Smooth muscle cell (in vitro differentiated cells): Measurements from ENCODE around the gene FGFR2. TPM values are rescaled to one million over a fixed set of nuclear protein-coding genes. Genes with fewer than 3 reads are reported as not detected.
A peak's percentile ranks its signal among the peaks of the same experiment; 100 is the strongest.

ENCODE experiments used
- DNase-seq: peaks from one replicate; lab custom pipeline; 2025; ENCODE audit not compliant: unreplicated experiment; lab: John Stamatoyannopoulos, UW
- H2AFZ ChIP-seq: fragments of 200-600 bp; sonication (generic); 2 replicates; pipeline ENCODE4 v1.6.0; 2016; ENCODE audit warnings: antibody characterized with exemption, low read depth, mild to moderate bottlenecking
- H3F3A ChIP-seq: fragments of 200-600 bp; sonication (generic); 2 replicates; pipeline ENCODE4 v1.6.0; 2017; ENCODE audit warnings: antibody characterized with exemption, low read depth
- H3K27ac ChIP-seq: fragments of 200-600 bp; sonication (generic); 2 replicates; pipeline ENCODE4 v1.5.1; 2016; ENCODE audit warnings: low read depth, mild to moderate bottlenecking
- H3K27me3 ChIP-seq: fragments of 200-600 bp; sonication (generic); 2 replicates; pipeline ENCODE4 v1.6.1; 2016; ENCODE audit warnings: low read depth, mild to moderate bottlenecking
- H3K36me3 ChIP-seq: fragments of 200-600 bp; sonication (generic); 2 replicates; pipeline ENCODE4 v1.5.1; 2016; ENCODE audit warnings: low read depth
- H3K4me1 ChIP-seq: fragments of 200-600 bp; sonication (generic); 2 replicates; pipeline ENCODE4 v1.5.1; 2016; ENCODE audit warnings: low read depth
- H3K4me2 ChIP-seq: fragments of 200-600 bp; sonication (generic); 2 replicates; pipeline ENCODE4 v1.6.0; 2016; ENCODE audit warnings: mild to moderate bottlenecking
- H3K4me3 ChIP-seq: fragments of 200-600 bp; sonication (generic); 2 replicates; pipeline ENCODE4 v1.5.1; 2016; ENCODE audit warnings: mild to moderate bottlenecking
- H3K79me2 ChIP-seq: fragments of 200-600 bp; sonication (generic); 2 replicates; pipeline ENCODE4 v1.6.0; 2016; ENCODE audit warnings: low read depth, mild to moderate bottlenecking
- H3K9ac ChIP-seq: fragments of 200-600 bp; sonication (generic); 2 replicates; pipeline ENCODE4 v1.6.0; 2016; ENCODE audit warnings: low read depth
- H3K9me3 ChIP-seq: fragments of 200-600 bp; sonication (generic); replicated peaks from 2 replicates; pipeline ENCODE4 v1.5.1; 2016; ENCODE audit warnings: low read depth
- H4K20me1 ChIP-seq: fragments of 200-600 bp; sonication (generic); 2 replicates; pipeline ENCODE4 v1.6.0; 2016; ENCODE audit warnings: low read depth
- WGBS: methylation state at CpG from one replicate; pipeline ENCODE4 v1.1.7; 2016; ENCODE audit warnings: low lambda C conversion rate; 5-methylcytosine and 5-hydroxymethylcytosine counted together
- polyA plus RNA-seq: library from polyadenylated mRNA; unstranded; fragments of >200 nt; fragmentation: Nextera tagmentation; extraction: Ambion mirVana; gene quantifications from 2 replicates; pipeline ENCODE4 v1.2.1, GENCODE V29; 2016
- total RNA-seq: library from RNA; depleted of rRNA; stranded (reverse); fragments of >200 nt; gene quantifications from 2 replicates; pipeline ENCODE4 v1.2.3, GENCODE V29; 2014
- TF ChIP-seq, protein P1 (sequence below): fragments of 200-600 bp; sonication (generic); IDR thresholded peaks from 2 replicates; pipeline ENCODE4 v1.5.1; 2017; ENCODE audit warnings: borderline replicate concordance, mild to moderate bottlenecking, antibody characterized with exemption; ENCODE audit not compliant: insufficient read depth, poor library complexity, severe bottlenecking

FGFR2 gene
- total and polyA plus RNA-seq, 2 experiments from 2014 or later, result 85.9 to 103 TPM

- Histone ChIP-seq H4K20me1 (no peaks in the 10 kb centered on the region), H3K79me2 (no peaks in the 10 kb centered on the region), H3K4me1 (peaks cover 14% of the 10 kb centered on the region), H3F3A (peaks cover 25% of the 10 kb centered on the region), H2AFZ (peak overlapping the region; percentile 4), H3K27me3 (no peaks in the 10 kb centered on the region), H3K27ac (peak overlapping the region; percentile 13), H3K4me2 (peak overlapping the region; percentile 53), H3K9ac (no peak overlapping the region), H3K36me3 (no peaks in the 10 kb centered on the region), H3K9me3 (no peaks in the 10 kb centered on the region), H3K4me3 (no peak overlapping the region)
- DNase-seq, result no peak
- TF ChIP-seq, protein P1, sequence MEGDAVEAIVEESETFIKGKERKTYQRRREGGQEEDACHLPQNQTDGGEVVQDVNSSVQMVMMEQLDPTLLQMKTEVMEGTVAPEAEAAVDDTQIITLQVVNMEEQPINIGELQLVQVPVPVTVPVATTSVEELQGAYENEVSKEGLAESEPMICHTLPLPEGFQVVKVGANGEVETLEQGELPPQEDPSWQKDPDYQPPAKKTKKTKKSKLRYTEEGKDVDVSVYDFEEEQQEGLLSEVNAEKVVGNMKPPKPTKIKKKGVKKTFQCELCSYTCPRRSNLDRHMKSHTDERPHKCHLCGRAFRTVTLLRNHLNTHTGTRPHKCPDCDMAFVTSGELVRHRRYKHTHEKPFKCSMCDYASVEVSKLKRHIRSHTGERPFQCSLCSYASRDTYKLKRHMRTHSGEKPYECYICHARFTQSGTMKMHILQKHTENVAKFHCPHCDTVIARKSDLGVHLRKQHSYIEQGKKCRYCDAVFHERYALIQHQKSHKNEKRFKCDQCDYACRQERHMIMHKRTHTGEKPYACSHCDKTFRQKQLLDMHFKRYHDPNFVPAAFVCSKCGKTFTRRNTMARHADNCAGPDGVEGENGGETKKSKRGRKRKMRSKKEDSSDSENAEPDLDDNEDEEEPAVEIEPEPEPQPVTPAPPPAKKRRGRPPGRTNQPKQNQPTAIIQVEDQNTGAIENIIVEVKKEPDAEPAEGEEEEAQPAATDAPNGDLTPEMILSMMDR, result no peak
- 30% methylated on average over 4 of the region's 5 CpGs for WGBS
Measured at GRCh38 chr10:121633056-121633455, 34.8 kb upstream of the FGFR2 start.

- H3K9me3 ChIP-seq, result no peaks in the 10 kb centered on the region
- no peak overlapping the region for H3K4me2 ChIP-seq
- DNase-seq, result no peak
- no peaks in the 10 kb centered on the region for H4K20me1 ChIP-seq
- H3K4me1 ChIP-seq, result peaks cover 22% of the 10 kb centered on the region
- peak overlapping the region; percentile 58 for H2AFZ ChIP-seq
- H3K36me3 ChIP-seq, result no peaks in the 10 kb centered on the region
- TF ChIP-seq, protein P1, result no peak
- no peak overlapping the region for H3K27ac ChIP-seq
- 57% methylated on average over 8 of the region's 8 CpGs for whole genome bisulfite sequencing
- peaks cover 33% of the 10 kb centered on the region for H3F3A ChIP-seq
- H3K27me3 ChIP-seq, result no peaks in the 10 kb centered on the region
- no peaks in the 10 kb centered on the region for H3K79me2 ChIP-seq
- H3K9ac ChIP-seq, result no peak overlapping the region
- H3K4me3 ChIP-seq, result no peak overlapping the region
Measured at GRCh38 chr10:121631365-121632029, 33.3 kb upstream of the FGFR2 start.

DNA sequence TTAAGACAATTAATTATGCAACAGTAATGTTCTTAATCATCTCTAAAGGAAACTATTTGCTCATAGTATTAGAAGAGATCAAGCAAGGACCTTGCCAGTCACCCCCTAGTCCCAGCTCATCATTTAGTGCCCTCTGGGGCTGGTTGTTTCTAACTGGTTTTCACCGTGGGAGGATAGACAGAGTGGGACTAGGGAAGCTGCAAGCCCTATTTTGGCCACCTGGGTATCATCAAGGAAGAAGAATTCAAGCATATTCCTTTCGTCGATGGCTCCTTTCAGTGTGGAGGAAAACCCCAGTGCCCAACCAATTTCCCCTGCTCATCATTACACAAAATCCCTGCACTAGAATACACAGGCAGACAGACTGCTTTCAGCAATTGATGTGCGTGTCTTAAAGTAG is 30.6 kb upstream of the FGFR2 start:
- Histone ChIP-seq H3K79me2 (no peaks in the 10 kb centered on the region), H4K20me1 (no peaks in the 10 kb centered on the region), H3K4me3 (no peak overlapping the region), H3K36me3 (no peaks in the 10 kb centered on the region), H3K27me3 (no peaks in the 10 kb centered on the region), H3K9me3 (no peaks in the 10 kb centered on the region), H3K4me1 (peaks cover 22% of the 10 kb centered on the region), H3F3A (peaks cover 37% of the 10 kb centered on the region), H3K9ac (no peak overlapping the region), H3K27ac (no peak overlapping the region), H3K4me2 (peak overlapping the region; percentile 82), H2AFZ (no peak overlapping the region)
- TF ChIP-seq, protein P1, result no peak
- no peak for DNase-seq
- 64% methylated on average over 4 of the region's 4 CpGs for WGBS
